ENCODE data around the gene DCXR.

The DCXR gene

DNA sequence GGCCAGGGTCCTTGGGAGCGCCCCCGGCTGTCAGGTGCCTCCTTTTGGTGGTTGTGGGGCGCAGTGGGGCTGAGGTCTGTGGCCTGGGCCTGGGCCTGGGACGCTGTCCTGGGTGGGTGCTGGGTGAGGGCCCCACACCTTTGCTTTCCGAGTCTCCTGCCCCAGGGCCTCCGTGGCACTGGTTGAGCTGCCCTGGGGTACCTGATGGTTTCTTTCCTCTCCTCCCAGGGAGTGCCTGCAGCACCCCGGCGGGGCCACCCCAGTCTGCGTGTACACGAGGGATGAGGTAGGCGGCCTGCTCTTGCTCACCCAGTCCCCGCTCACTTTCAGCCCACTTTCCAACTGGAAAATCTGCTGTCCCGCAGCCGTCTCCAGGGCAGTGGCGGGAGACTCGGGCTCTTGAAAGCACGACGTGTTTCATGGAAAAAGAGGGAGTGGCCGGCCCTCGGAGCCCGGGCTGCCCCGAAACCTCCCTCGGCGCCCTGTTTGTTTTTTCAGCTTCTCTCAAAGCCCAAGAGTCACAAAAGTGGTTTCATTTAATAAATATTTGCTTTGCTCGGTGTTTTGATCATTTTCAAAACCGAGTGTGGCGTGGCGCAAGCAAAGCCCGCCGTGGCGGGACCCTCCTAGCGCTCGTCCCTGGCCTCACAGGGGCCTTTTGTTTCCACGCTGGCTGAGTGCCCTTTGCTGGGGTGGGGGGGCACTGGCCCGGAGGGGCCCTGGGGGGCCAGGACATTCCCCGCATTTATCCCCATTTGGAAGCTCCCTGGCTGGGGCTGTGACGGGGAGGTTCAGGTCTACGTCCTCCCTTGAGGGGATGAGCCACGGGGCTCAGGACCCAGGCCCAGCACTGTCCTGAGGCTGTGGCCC lies 42.7 kb downstream of the DCXR start:
- no peak for DNase-seq

DNA sequence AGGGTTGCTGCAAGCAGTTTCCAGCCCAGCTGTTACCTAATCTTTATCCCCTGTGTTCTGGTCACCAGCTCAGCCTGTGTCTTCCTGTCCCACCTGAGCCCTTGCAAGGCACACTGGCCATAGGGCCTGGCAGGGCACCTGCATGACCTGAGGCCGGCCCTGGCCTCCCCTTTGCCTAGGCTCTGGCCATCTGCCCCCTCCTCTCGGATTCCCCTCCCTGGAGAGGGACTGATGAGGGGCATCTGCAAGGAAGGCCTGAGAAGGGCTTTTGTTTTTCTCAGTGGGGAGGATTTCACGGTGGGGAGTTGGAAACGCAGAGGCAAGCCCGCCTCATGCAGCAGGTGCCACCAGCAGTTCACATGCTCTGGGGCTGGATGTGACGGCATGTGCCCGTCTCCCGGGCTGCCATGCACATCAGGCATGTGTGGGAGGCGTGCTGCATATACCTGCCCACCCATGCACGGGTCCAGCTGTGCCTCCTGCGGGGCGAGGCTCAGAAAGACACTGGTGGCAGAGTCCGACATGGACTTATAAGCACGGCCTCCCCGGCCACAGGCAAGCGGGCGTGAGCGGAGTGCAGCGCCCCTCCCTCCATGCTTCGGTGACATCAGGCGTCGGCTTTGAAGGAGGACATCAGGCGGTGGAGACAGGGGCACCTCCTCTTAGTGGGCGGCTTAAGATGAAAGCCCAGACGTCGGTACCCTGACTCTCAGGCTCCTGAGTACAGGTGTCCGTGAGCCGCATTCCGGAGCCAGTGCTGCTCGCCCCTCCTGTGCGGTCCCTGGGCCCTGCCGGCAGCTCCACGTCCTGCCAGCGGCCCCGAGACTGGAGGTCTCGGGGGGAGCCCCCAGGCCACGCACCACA lies 43.5 kb downstream of the DCXR start:
- no peak for DNase-seq

DNA sequence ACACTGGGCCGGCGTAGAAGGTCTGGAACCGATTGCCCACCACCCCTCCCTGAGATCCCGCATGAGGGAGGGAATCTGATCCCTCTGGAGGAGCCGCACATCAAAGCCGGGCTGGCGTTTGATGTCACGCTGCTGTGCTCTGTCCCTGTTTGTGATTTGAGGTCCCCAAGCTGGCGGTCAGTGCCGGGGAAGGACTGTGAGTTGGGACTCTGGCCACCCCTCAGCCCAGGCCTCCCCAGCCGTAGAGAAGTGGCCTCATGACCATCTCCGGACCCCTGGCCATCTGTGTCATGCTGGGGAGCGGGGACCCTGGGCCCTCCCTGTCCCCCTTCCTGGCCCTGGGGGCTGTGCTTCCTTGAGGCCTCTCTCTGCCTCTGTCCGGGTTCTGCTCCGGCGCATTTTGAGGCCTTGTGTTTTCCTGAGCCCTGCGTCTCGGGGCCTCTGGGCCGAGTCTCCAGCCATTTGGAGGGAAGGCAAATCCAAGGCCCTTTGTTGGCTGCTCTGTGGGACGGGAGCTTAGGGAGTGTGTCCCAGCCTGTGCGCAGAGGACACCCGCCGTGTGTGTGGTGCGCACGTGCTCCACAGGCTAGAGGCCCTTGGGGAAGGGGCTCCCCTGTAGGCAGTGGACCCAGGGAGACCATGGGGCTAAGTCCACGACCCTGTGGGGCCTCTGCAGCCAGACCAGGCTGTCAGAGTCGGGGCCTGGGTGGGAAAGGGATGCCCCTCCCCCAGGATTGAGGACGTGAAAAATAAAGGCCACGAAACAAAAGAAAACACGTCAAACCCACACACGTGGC lies 45.0 kb downstream of the DCXR start:
- no peak for DNase-seq

DNA sequence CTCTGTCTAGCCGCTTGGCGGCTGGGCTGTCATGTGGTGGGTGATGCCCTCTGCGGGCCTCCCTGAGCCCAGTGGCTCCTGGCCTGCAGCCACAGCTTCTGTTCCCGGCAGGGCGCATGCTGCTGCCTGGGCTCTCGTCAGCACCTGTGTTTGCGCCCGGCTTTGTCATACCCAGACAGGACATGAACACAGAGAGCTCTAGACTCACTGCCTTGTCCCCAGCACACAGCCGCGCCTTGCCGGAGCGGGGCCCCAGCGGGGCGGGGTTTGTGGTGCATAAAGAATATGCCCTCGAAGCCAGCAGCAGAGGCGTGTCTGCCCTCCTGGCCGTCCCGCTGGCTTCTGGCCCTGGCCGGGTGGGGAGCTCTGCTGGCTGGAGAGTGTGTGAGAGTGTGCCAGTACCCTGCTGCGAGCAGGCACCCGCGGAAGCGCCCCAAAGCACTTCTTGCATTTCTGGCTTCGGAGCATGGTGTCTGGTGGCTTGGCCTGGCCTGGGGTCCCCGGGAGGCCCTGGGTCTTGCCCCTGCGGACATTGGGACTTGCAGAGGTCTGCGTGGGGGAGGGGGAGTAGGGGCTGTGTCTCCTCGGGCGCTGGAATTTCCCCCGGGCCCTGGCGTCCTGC lies 45.7 kb downstream of the DCXR start:
- DNase-seq, result no peak

- DNase-seq, result no peak
These were observed 46.4 kb downstream of the DCXR start for GRCh38 chr17:81990836-81991683.

DNA sequence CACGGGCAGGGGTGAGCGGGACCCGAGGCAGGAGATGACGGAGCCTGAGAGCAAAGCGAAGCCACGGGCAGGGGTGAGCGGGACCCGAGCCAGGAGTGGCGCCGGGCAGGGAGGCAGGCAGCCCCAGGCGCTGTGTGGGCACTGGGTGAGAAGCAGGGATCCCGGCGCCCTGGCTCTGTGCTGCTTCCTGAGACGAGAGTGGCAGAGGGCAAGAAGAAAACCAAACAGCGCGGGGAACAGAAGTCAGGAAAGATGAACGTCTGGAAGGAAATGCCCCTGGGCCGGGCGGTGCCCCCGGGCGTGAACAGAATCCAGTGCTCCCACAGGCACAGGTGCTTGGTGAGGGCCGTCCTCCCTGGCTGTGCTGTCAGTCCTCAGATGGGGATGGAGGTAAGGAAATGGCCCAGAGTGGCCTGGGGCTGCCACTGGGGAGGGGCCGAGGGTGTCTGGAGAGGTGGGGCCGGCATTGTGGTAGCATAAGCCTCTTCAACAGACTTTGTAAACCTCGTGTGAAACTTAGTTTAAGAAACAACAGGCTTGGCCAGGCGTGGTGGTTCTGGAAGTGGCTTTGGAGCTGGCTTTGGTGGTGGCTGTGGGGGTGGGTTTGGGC lies 50.2 kb downstream of the DCXR start:
- no peak for DNase-seq

DNA sequence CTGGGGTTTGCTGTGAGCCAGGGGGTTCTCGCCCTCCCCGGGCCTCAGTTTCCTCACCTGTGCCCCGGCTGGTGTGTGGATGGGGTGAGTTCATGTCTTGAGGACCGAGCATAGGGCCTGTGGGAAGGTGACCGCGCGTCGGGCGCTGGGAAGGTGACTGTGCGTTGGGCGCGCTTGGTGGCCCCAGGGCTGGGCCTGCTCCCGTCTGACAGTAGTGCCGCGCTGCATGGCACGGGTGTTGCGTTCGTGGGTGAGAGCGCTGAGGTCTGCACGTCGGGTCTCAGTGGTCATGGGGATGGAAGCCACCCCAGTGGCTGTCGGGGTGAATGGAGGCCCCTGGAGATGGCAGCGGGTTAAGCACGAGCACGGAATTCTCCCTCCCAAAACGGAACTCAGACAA lies 50.9 kb downstream of the DCXR start:
- DNase-seq, result no peak
